SH-SY5Y (cell line): ENCODE results near the gene NXF1.

ENCODE experiments used
- GATA2 ChIP-seq: IDR thresholded peaks from 2 replicates; pipeline ENCODE4 v1.6.1; 2011; ENCODE audit warnings: mild to moderate bottlenecking, low read depth, low read length
- GATA3 ChIP-seq: IDR thresholded peaks from 2 replicates; pipeline ENCODE4 v1.6.1; 2011; ENCODE audit warnings: low read depth, mild to moderate bottlenecking, low read length, moderate library complexity

DNA sequence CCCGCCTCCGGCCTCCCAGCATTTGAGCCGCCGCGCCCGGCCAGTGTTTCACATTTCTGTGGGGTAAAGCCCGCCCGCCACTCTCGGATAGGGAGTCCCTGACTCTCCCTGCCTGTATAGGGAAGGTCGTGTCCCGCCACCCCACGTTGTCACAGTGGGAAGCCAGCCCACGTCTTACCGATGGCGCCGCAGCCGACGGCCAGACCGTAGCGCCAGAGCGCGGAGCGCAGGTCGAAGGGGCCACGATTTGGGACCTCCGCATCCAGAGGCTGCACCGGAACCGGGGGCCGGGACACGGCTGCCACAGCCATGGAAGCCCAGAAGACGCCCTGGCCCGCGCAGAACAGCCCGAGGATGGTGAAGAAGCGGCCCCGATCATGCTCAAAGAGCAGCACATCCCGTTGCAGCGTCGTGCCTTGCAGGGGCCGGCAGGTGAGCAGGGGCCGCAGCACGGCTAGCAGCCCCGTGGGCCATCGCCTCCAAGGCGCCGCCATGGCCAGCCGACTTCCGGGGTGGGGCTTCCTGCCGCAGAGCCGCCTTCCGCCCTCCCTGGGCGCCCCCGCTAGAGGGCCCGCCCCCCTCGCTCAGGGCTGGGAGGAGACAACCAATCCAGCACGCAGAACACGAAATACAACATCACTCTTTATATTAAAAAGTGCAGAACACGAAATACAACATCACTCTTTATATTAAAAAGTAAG, 13.6 kb downstream of the NXF1 start, which contains the start of gene TMEM223:
- TF ChIP-seq GATA3 (no peak), GATA2 (no peak)
